Astrocyte (in vitro differentiated cells and primary cell): ENCODE data around the gene CTDSPL. TPM values are rescaled to one million over a fixed set of nuclear protein-coding genes. Genes with fewer than 3 reads are reported as not detected.

Source experiments
- DNase-seq: peaks from one replicate; pipeline ENCODE4 v3.0.0-alpha.2; 2010; ENCODE audit warnings: low read depth
- FAIRE-seq: peaks from 2 replicates; lab custom pipeline; 2011; peaks lifted over from hg19 to GRCh38; lab: Jason Lieb, UNC
- H2AFZ ChIP-seq: 2 replicates; pipeline ENCODE4 v1.6.0; 2012; ENCODE audit warnings: low read depth, low read length, inconsistent platforms
- H3K27ac ChIP-seq: 2 replicates; pipeline ENCODE4 v1.5.1; 2011; ENCODE audit warnings: low read depth, low read length, inconsistent platforms
- H3K27me3 ChIP-seq: 2 replicates; pipeline ENCODE4 v1.6.0; 2011; ENCODE audit warnings: low read length, inconsistent platforms; ENCODE audit not compliant: insufficient read depth
- H3K36me3 ChIP-seq: 2 replicates; pipeline ENCODE4 v1.5.1; 2011; ENCODE audit warnings: low read length, inconsistent platforms; ENCODE audit not compliant: insufficient read depth
- H3K4me1 ChIP-seq: 2 replicates; pipeline ENCODE4 v1.5.1; 2011; ENCODE audit warnings: low read length, inconsistent platforms; ENCODE audit not compliant: insufficient read depth
- H3K4me2 ChIP-seq: 2 replicates; pipeline ENCODE4 v1.6.0; 2012; ENCODE audit warnings: low read length, inconsistent platforms
- H3K4me3 ChIP-seq: 2 replicates; pipeline ENCODE4 v1.5.1; 2011; ENCODE audit warnings: low read depth, mild to moderate bottlenecking, low read length, inconsistent platforms; ENCODE audit not compliant: insufficient read depth
- H3K79me2 ChIP-seq: 2 replicates; pipeline ENCODE4 v1.6.0; 2012; ENCODE audit warnings: mild to moderate bottlenecking, low read length, inconsistent platforms; ENCODE audit not compliant: insufficient read depth
- H3K9ac ChIP-seq: 2 replicates; pipeline ENCODE4 v1.6.0; 2012; ENCODE audit warnings: mild to moderate bottlenecking, low read length, inconsistent platforms
- H3K9me3 ChIP-seq: 2 replicates; pipeline ENCODE4 v1.5.1; 2012; ENCODE audit warnings: low read depth, mild to moderate bottlenecking, low read length, inconsistent platforms; ENCODE audit not compliant: insufficient read depth
- H4K20me1 ChIP-seq: 2 replicates; pipeline ENCODE4 v1.6.0; 2012; ENCODE audit warnings: low read length, inconsistent platforms; ENCODE audit not compliant: insufficient read depth
- H3K27ac Mint-ChIP-seq: one replicate; pipeline ENCODE4 v1.8.0; 2021; ENCODE audit warnings: mild to moderate bottlenecking, mixed read lengths; ENCODE audit not compliant: unreplicated experiment
- H3K27me3 Mint-ChIP-seq: one replicate; pipeline ENCODE4 v1.8.0; 2021; ENCODE audit warnings: low read depth, mixed read lengths; ENCODE audit not compliant: unreplicated experiment
- H3K36me3 Mint-ChIP-seq: one replicate; pipeline ENCODE4 v1.8.0; 2021; ENCODE audit warnings: low read depth, mixed read lengths; ENCODE audit not compliant: unreplicated experiment
- H3K4me1 Mint-ChIP-seq: one replicate; pipeline ENCODE4 v1.8.0; 2021; ENCODE audit warnings: low read depth, mixed read lengths; ENCODE audit not compliant: unreplicated experiment
- H3K4me3 Mint-ChIP-seq: one replicate; pipeline ENCODE4 v1.8.0; 2021; ENCODE audit warnings: mild to moderate bottlenecking, moderate library complexity, mixed read lengths; ENCODE audit not compliant: unreplicated experiment
- H3K9me3 Mint-ChIP-seq: one replicate; pipeline ENCODE4 v1.8.0; 2021; ENCODE audit warnings: mild to moderate bottlenecking, mixed read lengths; ENCODE audit not compliant: unreplicated experiment
- EZH2 ChIP-seq: IDR thresholded peaks from 2 replicates; pipeline ENCODE4 v1.6.1; 2012; ENCODE audit warnings: mild to moderate bottlenecking, low read length, inconsistent platforms; ENCODE audit not compliant: insufficient read depth
- total RNA-seq: library from RNA; stranded (reverse); gene quantifications from 2 replicates; pipeline ENCODE4 v1.2.1, GENCODE V29; 2021
- TF ChIP-seq, protein P1 (sequence below): IDR thresholded peaks from 2 replicates; pipeline ENCODE4 v1.5.1; 2011; ENCODE audit warnings: low read depth, mild to moderate bottlenecking, inconsistent platforms, low read length, moderate library complexity; ENCODE audit not compliant: insufficient read depth

The CTDSPL gene
- total RNA-seq, 1 donor from 2014 or later, result 37.9 TPM

DNA sequence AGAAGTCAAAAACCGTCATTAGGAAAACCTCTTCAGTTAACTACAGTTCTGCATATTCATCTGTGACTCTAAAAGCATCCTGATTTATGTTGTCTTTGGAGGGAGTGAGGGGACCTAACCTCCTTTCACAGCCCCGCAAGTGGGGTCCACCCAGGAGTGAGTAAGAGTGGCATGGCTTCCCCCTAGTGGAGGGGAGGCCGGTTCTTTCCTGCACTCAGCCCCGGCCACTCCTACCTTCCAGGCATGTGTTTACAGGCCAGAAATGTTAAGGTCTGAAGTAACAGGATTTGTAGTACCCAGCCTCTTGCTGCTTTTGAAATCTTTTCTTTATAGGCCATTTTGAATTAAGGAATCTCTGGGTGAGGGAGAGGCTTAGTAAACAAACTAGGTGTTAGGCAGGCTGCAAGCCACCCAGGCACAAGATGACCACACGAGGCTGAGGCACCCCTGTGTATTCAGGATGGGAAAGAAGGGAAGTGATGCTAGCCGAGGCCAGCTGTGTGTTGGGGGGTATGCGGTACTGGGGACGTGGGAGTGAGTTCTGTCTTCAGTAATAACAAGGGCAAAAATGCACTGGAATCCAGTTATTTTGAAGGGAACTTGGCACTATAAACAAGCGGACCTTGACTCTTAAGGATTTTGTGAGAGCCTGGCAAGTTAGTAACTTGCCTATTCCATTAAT is 50.5 kb downstream of the CTDSPL start:
- no peak overlapping the region for H3K4me3 Mint-ChIP-seq
- H2AFZ ChIP-seq, result no peak overlapping the region
- H3K4me1 Mint-ChIP-seq, result peaks cover 33% of the 10 kb centered on the region
- no peak overlapping the region for H3K4me3 ChIP-seq
- no peaks in the 10 kb centered on the region for H3K27me3 ChIP-seq
- peaks cover 5% of the 10 kb centered on the region for H3K79me2 ChIP-seq
- H3K9me3 Mint-ChIP-seq, result peaks cover 3% of the 10 kb centered on the region
- peaks cover 6% of the 10 kb centered on the region for H3K4me1 ChIP-seq
- TF ChIP-seq, protein P1, sequence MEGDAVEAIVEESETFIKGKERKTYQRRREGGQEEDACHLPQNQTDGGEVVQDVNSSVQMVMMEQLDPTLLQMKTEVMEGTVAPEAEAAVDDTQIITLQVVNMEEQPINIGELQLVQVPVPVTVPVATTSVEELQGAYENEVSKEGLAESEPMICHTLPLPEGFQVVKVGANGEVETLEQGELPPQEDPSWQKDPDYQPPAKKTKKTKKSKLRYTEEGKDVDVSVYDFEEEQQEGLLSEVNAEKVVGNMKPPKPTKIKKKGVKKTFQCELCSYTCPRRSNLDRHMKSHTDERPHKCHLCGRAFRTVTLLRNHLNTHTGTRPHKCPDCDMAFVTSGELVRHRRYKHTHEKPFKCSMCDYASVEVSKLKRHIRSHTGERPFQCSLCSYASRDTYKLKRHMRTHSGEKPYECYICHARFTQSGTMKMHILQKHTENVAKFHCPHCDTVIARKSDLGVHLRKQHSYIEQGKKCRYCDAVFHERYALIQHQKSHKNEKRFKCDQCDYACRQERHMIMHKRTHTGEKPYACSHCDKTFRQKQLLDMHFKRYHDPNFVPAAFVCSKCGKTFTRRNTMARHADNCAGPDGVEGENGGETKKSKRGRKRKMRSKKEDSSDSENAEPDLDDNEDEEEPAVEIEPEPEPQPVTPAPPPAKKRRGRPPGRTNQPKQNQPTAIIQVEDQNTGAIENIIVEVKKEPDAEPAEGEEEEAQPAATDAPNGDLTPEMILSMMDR, result no peak
- TF ChIP-seq EZH2, result no peak
- H3K27ac ChIP-seq, result no peak overlapping the region
- no peak overlapping the region for H3K27ac Mint-ChIP-seq
- H3K36me3 ChIP-seq, result no peaks in the 10 kb centered on the region
- FAIRE-seq, result no peak
- no peak for DNase-seq
- no peaks in the 10 kb centered on the region for H3K9me3 ChIP-seq
- no peak overlapping the region for H3K4me2 ChIP-seq
- H3K36me3 Mint-ChIP-seq, result no peaks in the 10 kb centered on the region
- no peak overlapping the region for H3K9ac ChIP-seq
- H3K27me3 Mint-ChIP-seq, result no peaks in the 10 kb centered on the region
- peaks cover 35% of the 10 kb centered on the region for H4K20me1 ChIP-seq

DNA sequence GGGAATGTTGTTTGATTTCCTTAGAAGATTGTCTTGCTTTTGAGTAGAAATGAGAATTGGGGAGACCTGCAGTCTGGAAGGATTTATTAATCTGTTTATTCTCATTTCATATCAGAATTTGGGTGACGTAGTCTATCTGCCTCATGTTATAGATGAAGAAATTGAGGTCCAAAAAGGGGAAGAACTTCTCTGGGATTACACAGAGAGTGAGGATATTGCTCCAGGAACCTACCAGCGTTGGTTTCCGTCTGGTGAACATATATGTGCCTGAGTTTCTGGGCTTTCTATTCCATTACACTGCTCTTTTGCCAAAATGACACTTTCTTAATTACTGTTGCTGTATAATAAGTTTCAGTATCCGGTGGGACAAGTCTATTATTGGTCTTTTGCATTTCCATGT is 51.8 kb downstream of the CTDSPL start:
- Mint-ChIP-seq H3K27ac (no peak overlapping the region), H3K27me3 (no peaks in the 10 kb centered on the region), H3K36me3 (no peaks in the 10 kb centered on the region), H3K4me3 (no peak overlapping the region), H3K9me3 (peaks cover 3% of the 10 kb centered on the region), H3K4me1 (peaks cover 26% of the 10 kb centered on the region)
- Histone ChIP-seq H4K20me1 (peaks cover 29% of the 10 kb centered on the region), H2AFZ (no peak overlapping the region), H3K4me1 (peaks cover 6% of the 10 kb centered on the region), H3K9me3 (no peaks in the 10 kb centered on the region), H3K27ac (no peak overlapping the region), H3K4me3 (no peak overlapping the region), H3K27me3 (no peaks in the 10 kb centered on the region), H3K4me2 (no peak overlapping the region), H3K9ac (no peak overlapping the region), H3K36me3 (no peaks in the 10 kb centered on the region), H3K79me2 (peaks cover 5% of the 10 kb centered on the region)
- DNase-seq (no peak), FAIRE-seq (no peak)
- TF ChIP-seq, protein P1, result no peak
- no peak for TF ChIP-seq EZH2

DNA sequence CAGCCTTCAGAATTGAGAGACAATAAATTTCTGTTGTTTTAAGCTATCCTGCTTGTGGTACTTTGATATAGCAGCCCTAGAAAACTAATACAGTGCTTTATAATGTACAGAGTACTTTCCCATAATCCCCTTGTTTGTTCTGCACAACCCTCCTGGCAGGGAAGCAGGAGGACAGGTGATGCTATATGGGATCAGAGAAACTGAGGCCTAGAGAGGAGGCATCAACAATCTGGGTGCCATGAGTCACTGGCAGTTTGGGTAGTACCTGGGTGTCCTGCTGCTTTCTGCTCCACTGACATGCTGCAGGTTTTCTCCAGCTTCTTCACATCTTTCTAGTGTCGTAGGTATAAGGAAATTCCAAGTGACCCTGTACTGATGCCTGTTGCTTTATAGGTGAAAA is 55.0 kb downstream of the CTDSPL start:
- H3K4me1 ChIP-seq, result no peaks in the 10 kb centered on the region
- H3K36me3 ChIP-seq, result no peaks in the 10 kb centered on the region
- H3K4me3 ChIP-seq, result no peak overlapping the region
- Mint-ChIP-seq H3K4me1 (peaks cover 26% of the 10 kb centered on the region), H3K27me3 (no peaks in the 10 kb centered on the region), H3K9me3 (no peaks in the 10 kb centered on the region), H3K4me3 (no peak overlapping the region), H3K36me3 (peaks cover 2% of the 10 kb centered on the region), H3K27ac (no peak overlapping the region)
- no peak overlapping the region for H3K27ac ChIP-seq
- FAIRE-seq (no peak), DNase-seq (no peak)
- no peak overlapping the region for H2AFZ ChIP-seq
- H3K4me2 ChIP-seq, result no peak overlapping the region
- H3K79me2 ChIP-seq, result no peaks in the 10 kb centered on the region
- no peak for TF ChIP-seq EZH2
- TF ChIP-seq, protein P1, result no peak
- peaks cover 36% of the 10 kb centered on the region for H4K20me1 ChIP-seq
- no peak overlapping the region for H3K9ac ChIP-seq
- H3K9me3 ChIP-seq, result no peaks in the 10 kb centered on the region
- H3K27me3 ChIP-seq, result no peaks in the 10 kb centered on the region
